Measurements from ENCODE around the gene ARRDC2.

The ARRDC2 gene

GRCh38 chr19:18058208-18059009 is 50.4 kb downstream of the ARRDC2 start:
- DNase-seq (ENCODE audit: low read depth in 2 of 2): peak; percentile 60 to 72

- no peak for DNase-seq (ENCODE audit: low read depth in 2 of 2)
These were observed 51.3 kb downstream of the ARRDC2 start for GRCh38 chr19:18059297-18059696.

GRCh38 chr19:18059902-18060301 is 51.9 kb downstream of the ARRDC2 start:
- no peak for DNase-seq (ENCODE audit: low read depth in 2 of 2)

- no peak for DNase-seq (ENCODE audit: low read depth in 2 of 2)
These were observed 52.5 kb downstream of the ARRDC2 start for GRCh38 chr19:18060472-18060871.

DNA sequence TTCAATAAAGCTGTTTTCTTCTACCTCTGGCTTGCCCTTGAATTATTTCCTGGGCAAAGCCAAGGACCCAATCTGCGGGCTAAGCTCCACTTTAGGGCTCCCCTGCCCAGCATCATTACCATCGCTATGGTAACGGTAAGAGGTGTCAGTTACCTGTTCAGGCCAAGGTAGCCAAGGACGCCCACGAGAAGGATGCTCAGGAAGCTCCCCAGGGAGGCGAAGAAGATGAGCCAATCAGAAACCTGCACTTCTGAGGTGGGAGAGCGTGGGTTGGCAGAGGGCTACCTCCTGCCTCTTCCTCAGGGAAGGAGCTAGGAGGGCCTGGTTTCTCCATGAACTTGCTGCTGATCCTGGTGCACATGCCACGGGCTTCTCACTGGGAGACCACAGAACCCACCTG is 54.1 kb downstream of the ARRDC2 start:
- no peak for DNase-seq (ENCODE audit: low read depth in 2 of 2)

DNA sequence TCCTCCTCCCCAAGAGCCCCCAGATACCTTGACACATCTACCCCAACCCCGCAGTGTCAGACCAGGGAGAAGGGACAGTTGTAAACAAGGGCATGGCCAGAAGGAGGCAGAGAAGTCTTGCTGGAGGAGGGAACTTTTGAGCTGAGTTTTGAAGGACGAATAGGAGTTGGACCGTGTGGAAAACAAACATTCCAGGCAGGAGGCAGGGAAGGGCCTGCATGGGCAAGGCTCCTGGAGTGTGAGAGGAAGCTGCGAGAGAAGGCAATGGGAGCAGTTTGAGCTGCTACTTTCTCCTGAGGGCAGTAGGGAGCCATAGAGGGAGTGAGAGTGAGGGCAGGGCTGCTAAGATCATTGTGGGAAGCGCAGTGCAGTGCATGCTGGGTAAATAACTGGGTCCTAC is 55.5 kb downstream of the ARRDC2 start:
- DNase-seq (ENCODE audit: low read depth in 2 of 2): no peak

All from stimulated activated CD8-positive, alpha-beta memory T cell treated with anti-CD3 and anti-CD28 coated beads, Interleukin-7, amount 100 ng/mL, for 4 hours (primary cell).